Epidermal melanocyte (primary cell): ENCODE results near the gene NRROS.
A peak's percentile ranks its signal among the peaks of the same experiment; 100 is the strongest.

ENCODE experiments used
- DNase-seq: peaks from one replicate; pipeline ENCODE4 v3.0.0; 2011; ENCODE audit warnings: low spot score; ENCODE audit not compliant: insufficient read length

NRROS gene

DNA sequence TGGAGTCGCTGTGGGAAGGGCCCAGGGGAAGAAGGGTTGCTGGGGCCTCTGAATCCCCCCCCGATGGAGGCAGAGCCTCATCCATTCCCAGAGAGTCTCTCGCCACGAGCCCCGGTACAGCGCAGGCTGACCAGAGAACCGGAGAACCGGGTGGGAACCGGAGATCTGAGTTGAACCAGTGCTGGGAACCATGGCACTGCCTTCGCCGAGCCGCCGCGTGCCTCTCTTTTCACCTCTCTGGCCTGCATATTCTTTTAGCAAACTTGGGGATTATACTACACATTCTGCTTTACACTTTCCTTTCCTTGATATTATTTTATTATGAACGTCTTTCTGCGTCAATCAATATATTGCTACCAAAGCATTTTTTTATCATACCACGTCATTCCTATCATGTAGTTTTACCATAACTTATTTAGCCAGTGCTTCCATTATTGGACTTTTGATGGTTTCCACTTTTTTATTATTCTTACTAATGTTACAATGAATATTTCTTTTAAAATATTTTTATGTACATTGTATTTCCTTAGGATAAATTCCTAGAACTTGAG is 7.2 kb downstream of the NRROS start:
- no peak for DNase-seq

DNA sequence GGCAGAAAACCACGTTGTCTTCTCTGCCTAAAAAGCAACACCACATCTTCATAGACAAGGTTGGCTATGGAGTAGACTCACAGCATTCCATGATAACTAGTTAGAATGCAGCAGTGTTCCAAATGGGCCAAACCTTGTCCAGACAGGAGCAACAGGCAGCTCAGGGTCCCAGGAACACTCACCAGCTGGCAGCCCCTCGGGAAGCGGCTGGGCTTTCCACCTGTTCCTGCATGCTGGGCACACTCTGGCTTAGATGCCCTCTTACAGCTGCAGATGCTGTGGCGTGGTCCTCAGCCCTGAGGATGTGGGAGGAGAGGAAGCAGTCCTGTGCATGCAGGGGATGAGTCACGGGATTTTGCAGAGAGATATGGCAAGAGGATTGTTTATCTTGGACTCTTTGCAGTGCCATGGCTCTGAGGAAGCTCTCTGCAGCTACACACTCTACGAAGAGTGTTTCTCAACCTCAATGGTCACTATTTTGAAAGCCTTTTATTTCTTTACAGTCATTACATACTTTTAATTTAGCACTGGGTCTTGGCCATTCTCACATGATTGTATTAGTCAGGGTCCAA is 11.3 kb downstream of the NRROS start:
- DNase-seq: peak; percentile 82

DNA sequence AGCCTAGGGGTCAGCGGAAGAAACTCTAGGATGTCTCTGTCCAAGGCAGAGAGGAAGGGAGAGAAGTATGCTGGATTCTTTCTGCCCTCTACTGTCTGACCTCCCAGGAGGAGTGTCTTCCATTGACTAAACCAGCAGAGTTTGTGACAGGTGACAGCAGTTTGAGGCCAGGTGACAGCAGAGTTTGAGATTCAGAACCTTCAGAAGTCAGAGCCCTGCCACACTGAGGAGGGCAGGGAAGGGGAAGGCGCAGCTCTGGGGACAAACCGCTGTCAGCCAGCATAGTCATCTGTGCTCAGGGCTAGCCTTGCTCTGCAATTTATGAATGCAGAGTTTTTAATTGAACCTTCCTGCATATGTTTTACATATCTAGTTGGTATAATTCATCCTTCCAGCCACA is 12.3 kb downstream of the NRROS start:
- no peak for DNase-seq

DNA sequence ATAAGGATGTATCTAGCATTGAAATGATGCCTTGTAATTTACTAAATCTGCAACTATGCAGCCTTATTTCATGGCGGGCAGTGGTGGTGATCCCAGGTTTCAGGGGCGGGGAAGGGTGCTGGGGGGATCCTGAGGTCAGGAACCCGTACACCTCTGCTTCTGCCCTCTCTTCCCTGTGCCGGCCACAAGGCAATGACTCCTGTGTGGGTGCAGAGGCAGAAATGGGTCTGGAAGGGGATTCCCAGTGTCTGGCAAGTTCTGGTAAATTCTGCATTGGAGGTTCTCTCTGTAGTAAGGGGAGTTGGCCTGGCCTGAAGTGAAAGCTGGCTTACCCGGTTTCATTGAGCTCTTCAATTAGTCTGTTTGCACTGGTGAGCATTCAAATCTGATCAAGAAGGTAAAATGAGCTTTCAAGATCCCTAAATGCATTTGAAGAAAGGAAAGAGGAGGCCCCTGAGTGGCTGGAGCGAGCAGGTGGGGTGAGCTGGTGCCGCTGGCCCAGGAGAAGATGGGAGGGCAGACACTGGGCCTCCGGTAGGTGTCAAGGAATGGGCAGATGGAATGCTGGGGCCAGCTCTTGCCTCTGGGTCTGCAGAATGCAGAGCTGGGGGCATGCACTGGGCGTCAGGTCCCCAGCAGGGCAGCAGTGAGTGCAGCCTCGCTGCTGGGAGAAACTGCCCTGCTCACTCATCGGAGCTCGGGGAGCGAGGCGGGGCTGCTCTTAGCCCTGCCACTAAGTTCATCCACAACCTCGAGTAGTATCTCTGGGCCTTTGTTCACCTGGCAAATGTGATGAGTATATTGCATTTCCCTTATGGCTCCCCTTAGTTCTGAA is 13.7 kb downstream of the NRROS start:
- no peak for DNase-seq

DNA sequence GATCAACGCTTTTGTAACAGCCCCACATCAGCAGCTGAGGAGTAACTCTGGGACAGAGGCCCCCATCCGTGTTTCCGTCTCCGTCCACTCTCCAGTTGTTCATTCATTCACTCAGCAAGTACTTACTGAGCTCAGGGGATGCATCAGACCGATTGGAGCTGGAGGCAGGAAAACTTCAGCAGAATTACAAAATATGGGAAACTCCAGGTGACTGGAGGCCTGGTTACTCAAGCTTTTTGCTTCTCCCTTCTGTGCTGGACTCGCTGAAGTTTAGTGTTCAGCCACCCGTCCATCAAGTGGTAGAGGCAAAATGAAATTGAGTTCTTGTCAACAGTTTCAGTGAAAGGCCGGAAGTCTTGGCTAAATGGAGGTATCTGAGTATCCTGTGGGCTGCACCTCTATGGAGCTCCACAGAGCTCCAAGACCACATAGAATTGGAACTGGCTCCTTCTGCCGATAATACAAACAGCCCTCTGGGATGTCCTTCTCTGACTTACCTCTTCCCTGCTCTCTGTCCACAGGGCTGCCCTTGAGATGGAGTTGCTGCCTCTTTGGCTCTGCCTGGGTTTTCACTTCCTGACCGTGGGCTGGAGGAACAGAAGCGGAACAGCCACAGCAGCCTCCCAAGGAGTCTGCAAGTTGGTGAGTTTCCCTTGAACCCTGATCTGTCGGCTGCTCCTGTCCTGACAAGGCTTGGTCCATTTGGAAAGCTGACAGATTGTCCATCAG is 14.7 kb downstream of the NRROS start:
- DNase-seq: no peak

DNA sequence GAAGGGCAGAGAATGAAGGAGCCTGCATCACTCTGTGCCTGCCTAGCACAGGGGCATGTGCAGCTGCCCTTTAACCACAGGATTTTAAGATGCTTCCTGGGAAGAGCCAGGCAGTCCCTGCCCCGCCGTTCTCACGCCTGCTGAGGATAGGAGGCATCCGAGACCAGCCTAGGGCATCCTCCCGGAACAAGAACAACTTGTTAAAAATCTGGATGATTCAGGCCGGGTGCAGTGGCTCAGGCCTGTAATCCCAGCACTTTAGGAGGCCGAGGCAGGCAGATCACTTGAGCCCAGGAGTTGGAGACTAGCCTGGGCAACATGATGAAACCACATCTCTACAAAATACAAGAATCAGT is 15.2 kb downstream of the NRROS start:
- DNase-seq: no peak

DNA sequence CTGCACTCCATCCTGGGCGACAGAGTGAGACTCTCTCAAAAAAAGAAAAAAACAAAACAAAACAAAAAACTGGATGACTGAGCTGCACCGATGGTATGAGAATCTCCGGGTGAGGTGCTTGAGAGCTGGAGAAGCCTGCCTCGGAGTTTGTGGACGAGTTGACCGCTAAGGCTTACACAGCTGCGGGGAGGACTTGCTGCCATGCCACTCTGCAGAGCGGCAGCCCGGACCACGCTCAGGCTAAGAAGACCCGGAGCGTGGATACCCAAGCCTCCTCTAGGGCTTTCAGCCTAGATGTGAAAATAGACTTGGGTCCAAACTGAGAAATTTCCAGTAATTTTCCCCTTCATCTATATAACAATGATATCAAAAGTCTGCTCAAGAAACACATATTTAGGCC is 16.0 kb downstream of the NRROS start:
- DNase-seq: no peak

DNA sequence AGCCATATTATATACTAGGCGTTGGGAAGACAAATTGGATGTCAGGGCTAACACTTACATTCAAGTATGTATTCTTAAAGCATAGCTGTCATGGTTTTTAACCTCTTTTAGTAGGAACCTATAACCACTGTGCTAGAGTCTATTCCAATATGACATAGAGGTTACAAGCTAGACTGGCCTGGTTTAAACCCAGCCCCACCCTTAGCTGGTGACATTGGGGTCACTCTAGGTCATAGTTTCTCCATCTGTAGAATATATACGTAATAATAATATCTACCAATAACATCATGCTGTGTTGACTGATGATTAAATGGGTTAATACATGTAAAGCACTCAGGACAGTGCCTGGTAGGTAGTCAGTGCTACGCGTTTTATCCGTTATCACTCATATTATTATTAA is 16.7 kb downstream of the NRROS start:
- DNase-seq: no peak

DNA sequence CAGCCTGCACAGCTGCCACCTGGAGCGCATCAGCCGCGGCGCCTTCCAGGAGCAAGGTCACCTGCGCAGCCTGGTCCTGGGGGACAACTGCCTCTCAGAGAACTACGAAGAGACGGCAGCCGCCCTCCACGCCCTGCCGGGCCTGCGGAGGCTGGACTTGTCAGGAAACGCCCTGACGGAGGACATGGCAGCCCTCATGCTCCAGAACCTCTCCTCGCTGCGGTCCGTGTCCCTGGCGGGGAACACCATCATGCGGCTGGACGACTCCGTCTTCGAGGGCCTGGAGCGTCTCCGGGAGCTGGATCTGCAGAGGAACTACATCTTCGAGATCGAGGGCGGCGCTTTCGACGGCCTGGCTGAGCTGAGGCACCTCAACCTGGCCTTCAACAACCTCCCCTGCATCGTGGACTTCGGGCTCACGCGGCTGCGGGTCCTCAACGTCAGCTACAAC is 20.4 kb downstream of the NRROS start:
- no peak for DNase-seq

DNA sequence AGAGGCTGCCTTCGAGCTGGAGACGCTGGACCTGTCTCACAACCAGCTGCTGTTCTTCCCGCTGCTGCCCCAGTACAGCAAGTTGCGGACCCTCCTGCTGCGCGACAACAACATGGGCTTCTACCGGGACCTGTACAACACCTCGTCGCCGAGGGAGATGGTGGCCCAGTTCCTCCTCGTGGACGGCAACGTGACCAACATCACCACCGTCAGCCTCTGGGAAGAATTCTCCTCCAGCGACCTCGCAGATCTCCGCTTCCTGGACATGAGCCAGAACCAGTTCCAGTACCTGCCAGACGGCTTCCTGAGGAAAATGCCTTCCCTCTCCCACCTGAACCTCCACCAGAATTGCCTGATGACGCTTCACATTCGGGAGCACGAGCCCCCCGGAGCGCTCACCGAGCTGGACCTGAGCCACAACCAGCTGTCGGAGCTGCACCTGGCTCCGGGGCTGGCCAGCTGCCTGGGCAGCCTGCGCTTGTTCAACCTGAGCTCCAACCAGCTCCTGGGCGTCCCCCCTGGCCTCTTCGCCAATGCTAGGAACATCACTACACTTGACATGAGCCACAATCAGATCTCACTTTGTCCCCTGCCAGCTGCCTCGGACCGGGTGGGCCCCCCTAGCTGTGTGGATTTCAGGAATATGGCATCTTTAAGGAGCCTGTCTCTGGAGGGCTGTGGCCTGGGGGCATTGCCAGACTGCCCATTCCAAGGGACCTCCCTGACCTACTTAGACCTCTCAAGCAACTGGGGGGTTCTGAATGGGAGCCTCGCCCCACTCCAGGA is 21.1 kb downstream of the NRROS start:
- DNase-seq: no peak

DNA sequence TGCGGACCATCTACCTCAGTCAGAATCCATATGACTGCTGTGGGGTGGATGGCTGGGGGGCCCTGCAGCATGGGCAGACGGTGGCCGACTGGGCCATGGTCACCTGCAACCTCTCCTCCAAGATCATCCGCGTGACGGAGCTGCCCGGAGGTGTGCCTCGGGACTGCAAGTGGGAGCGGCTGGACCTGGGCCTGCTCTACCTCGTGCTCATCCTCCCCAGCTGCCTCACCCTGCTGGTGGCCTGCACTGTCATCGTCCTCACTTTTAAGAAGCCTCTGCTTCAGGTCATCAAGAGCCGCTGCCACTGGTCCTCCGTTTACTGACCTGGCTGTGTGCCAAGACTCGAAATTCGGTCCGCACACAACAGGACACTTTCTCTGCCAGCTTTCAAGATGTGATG is 21.9 kb downstream of the NRROS start:
- no peak for DNase-seq

DNA sequence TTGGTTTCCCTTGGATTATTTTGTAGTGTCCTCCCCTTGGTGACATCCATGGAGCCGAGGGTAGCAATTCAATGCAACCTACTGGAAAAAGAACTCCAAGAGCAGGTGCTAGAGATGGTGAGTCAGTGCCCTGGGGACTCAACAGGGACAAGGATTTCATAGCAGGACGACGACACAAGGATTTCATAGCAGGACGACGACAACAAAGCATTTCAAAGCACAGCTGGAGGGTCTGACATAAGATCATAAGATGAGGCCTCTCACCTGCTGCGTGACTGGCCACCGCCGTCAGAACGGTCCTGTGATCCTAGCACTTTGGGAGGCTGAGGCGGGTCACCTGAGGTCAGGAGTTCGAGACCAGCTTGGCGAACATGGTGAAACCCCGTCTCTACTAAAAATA is 22.5 kb downstream of the NRROS start:
- no peak for DNase-seq

DNA sequence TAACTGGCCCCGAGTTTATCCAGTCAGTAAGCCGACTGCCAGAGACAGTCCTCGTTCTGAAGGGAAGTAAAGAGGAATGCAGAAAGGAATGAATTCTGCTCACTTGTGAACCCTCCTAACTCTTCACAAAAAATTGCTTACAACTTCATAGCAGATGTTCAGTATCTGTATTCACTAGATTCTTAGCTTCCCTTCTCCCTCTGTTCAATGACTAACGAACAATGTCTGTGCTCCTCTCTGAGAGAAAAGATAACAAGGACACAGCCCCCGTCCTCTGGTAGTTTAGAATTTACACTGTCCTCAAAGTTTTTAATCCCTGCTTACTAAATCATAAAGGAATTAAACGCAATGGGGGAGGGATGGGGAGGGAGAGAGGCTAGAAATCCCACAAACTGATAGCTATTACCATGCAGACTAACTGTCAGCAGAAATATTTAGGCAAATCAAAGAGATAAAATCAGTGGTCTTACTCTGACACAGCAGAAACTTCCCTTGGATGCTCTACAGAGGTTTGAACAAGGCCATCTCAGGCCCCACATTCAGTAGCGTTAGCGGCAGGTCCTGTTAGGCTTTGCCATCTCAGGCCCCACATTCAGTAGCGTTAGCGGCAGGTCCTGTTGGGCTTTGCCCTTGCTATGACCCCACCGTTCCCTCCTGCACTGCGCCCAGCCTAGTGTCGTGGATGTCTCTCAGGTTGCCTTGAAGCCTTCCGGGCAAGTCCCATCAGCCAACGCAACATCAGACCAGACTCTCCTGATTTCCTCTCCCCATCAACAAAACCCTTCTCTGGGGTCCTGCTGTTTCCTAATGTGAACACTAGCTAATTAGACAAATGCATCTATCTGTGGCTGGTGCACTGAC is 23.4 kb downstream of the NRROS start:
- no peak for DNase-seq

DNA sequence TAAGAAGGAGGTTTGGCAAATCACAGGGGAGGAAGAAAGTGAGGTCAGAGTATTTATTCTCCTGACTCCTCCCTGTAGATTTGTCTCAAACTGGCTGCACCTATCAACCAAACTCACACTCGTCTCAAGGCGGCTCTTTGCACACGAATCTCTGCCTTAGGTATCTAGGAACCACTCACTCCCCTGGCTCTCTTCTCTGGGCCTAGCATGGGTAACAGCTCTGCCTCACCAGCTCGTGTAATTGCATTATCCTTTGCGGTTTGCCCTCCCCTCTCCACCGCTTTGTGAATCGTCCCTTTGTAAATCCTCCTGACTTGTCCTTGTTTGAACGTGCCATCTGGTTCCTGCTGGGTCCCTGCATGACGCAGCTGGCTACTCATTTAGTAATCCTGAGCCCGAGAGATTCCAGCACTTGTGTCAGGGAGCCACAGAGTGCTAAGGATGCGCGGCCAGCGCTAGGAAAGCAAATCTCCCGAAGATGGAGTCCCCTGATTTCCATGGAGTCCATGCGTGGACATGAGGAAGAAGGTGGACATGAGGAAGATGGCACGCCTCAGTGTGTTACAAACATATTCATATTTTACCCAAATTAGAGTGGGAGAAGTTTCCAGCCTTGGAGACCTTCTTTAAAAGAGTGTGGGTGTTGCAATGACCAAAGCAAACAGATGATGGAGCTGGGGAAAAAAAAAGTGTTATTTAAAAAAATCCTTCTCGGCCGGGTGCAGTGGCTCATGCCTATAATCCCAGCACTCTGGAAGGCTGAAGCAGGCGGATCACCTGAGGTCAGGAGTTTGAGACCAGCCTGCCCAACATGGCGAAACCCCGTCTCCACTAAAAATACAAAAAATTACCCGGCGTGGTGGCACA is 26.7 kb downstream of the NRROS start:
- DNase-seq: peak; percentile 36

DNA sequence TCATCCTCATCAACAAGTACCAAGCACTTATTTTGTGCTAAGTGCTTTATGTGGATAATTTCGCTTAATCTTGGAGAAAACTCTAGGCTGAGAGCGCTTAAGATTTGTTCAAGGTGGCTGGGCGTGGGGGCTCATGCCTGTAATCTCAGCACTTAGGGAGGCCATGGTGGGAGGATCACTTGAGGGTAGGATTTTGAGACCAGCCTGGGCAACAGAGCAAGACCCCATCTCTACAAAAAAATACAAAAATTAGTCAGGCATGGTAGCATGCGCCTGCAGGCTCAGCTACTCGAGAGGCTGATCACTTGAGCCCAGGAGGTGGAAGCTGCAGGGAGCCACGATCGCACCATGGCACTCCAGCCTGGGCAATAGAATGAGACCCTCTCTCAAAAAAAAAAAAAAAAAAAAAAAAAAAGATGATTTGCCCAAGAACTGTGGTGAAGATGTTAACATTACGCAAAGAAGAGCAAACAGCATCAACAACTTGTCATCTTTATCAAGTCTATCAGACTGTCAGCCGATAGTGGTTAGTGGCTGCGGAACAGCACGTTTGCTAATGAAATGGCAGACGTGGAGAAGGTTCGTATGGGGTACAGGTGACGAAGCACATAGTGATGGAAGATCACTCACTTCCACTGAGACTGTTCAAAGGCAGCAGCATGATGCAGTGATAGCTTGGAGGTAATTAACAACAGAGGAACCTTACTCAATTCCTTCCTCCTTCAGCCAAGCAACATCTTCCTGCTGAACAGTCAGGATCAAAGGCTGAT is 27.7 kb downstream of the NRROS start:
- DNase-seq: no peak

DNA sequence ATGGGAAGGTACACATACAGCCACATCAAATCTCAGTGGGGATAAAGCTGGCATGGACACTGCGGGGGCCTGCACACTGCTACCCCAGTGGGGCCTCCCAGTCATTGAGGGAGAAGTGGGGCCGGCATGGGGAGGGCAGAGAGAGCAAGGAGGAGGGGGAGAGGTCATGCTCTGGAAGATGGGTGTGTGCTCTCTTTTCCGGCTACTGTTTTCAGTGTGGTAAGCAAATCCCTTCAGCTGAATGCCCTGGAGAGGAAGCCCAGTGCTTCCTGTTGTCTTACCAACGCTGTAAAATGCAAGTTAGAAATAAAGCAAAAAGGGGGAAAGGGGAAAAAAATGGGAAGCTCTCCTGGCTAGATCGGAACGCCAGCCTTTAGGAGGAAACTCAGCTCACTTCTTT is 30.8 kb downstream of the NRROS start:
- DNase-seq: no peak

DNA sequence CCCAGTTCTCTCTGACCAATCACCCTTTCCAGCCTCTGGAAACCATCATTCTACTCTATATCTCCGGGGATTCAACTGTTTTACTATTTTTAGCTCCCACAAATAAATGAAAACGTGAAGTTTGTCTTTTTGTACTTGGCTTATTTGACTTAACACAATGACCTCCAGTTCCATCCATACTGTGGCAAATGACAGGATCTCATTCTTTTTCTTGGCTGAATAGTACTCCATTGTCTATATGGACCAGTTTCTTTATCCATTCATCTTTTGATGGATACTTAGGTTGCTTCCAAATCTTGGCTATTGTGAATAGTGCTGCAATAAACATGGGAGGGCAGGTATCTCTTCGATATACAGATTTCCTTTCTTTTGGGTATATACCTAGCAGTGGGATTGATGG is 34.1 kb downstream of the NRROS start:
- no peak for DNase-seq

DNA sequence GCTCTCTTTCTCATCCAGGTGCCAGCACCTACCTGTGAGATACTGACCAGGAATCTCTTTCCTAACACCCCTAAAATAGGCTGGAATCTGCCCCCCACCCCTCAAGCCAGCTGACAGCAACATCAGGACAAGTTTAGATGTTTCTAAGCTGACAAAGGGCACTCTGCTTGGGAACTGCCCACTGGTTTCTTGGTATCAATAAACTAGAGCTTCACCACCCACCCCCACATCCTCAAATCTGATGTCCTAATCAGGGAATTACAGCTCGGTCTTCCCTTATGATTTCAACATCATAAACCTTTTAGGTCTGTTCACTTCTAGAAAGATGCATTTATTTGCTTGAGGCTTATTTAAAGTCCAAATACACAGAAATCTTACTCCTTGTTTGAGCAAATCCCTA is 37.9 kb downstream of the NRROS start:
- no peak for DNase-seq

DNA sequence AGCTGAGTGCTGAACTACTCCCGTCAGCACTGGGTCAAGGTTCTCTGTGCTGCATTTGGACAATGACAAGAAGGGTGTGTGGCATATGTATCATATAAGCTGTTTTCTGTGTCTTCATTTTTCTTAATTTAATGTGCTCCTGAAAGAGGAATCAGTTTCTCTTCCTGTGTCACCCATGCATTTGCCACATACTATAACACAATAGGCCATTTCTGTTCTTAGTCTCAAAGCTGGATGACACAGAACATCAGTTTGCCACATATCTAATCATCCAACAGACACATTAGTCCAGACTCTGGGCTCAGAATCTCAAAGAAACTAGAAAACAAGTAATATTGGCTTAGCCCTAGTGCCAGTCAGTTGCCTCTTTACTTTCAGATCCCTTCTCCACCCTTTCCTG is 38.4 kb downstream of the NRROS start:
- DNase-seq: no peak
